GM19035 (cell line): ENCODE measurements around the gene VWA3A.
"Not testable (repeated sequence)": the region's sequence is repeated elsewhere in the genome, so short reads cannot be mapped to it uniquely, and the experiment has no call there.

Source experiments
- ATAC-seq: cut with Tn5 transposase; IDR thresholded peaks from one replicate; pipeline ENCODE4 v1.9.1; 2021; ENCODE audit not compliant: unreplicated experiment

VWA3A gene, protein sequence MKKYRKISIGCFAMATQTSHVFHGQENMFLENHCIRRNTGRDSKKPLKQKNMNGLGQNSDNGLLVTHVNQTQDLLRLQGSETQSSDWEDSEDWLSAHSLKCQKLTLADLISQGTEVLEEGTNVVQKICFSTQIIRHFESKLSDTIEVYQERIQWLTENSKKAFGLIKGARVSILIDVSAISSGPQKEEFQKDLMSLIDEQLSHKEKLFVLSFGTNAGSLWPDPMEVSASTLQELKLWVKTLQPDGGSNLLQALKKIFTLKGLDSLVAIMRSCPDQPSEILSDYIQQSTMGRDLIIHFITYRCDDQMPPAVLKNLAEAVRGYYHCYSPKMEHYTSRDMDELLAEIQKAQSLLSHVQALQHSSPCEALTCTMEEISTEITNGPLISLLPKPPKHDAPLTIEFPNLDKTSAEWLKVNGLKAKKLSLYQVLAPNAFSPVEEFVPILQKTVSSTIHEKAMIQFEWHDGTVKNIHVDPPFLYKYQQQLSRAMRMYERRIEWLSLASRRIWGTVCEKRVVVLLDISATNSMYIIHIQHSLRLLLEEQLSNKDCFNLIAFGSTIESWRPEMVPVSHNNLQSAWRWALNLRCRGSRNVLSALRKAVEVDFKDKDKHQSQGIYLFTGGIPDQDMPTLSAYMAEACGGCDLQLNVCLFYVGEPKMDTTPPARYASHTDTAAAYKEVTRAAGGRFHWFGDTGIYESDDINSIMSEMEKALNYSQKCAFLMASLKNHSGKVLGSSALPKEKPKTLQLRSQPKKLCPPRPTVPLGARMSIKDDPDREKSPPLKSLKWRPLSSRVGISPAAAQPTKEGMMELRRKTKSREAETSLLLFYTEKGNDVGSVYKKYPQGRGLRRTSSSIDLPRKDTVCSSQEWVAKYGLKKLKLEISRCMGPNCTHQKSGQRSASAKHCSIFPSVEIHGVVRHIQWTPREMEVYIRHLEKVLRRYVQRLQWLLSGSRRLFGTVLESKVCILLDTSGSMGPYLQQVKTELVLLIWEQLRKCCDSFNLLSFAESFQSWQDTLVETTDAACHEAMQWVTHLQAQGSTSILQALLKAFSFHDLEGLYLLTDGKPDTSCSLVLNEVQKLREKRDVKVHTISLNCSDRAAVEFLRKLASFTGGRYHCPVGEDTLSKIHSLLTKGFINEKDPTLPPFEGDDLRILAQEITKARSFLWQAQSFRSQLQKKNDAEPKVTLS

DNA sequence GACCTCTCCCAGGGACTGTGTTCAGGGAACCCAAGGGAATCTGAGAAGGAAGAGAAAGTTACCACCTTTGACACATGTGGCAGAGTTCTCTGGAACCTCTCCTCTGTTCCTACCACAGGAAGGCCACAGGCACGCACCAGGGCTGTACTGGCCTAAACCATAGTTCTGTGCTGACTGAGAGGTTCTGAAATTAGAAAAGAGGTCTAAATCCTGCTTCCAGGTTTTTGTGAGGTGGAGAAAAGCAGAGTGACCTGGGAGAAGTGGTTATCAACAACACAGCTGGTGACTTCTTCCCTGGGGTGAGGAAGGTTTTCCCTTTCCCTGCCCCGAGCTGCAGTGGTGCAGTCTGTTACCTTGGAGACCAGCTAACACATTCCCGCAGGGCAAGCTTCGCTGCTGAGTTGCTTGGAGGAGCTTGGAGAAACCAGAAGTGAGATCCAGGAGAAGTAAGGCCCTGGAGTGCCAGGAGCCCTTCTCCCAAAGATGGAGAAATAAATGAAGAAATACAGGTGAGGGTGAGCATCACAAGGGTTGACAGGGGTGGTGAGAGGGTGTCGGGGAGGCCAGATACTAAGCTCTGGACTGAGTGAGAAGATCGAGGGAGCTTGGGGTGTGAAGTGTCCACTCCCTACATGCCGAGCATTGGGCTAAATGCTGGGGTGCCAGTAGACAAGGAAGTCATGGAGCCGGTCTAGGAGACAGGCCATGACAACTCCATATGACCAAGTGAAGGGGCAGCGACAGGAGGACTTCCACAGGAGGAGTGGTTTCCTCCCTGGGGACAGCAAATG, at the start of gene VWA3A:
VWA3A (plus strand) TSS at position 399 of the 791 bp plus-strand sequence; CDS start at position 496, 97 bp downstream.
- ATAC-seq, result no peak

DNA sequence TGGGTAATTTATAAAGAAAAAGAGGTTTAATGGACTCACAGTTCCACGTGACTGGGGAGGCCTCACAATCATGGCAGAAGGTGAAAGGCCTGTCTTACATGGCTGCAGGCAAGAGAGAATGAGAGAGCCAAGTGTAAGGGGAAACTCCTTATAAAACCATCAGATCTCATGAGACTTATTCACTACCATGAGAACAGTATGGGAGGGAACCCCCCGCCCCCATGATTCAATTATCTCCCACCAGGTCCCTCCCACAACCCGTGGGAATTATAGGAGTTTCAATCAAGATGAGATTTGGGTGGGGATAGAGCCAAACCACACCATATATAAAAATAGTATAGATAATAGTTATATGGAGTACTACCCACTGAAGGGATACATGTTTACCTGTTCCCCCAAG, 48.5 kb upstream of the VWA3A start:
- not testable (repeated sequence) for ATAC-seq

DNA sequence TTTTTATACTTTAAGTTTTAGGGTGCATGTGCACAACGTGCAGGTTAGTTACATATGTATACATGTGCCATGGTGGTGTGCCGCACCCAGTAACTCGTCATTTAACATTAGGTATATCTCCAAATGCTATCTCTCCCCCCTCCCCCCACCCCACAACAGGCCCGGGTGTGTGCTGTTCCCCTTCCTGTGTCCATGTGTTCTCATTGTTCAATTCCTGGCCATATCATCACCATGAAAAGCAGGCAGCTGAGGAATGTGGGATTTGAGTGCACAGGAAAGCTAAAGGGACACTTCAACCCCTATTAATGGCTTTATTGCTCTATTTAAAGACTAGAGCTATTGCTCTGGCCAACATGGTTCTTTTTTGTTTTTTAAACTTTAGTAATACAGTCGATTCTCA, 46.5 kb upstream of the VWA3A start:
- not testable (repeated sequence) for ATAC-seq

DNA sequence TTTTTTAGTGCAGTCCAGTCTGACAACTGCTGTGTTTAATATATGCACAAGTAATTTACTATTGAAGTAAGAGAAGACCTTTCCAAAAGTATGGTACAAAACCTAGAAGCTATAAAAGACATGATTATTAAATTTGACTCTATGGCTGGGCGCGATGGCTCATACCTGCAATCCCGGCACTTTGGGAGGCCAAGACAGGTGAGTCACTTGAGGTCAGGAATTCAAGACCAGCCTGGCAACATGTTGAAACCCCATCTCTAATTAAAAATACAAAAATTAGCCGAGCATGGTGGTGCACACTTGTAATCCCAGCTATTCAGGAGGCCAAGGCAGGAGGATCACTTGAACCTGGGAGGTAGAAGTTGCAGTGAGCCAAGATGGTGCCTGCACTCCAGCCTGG, 41.4 kb upstream of the VWA3A start:
- no peak for ATAC-seq

DNA sequence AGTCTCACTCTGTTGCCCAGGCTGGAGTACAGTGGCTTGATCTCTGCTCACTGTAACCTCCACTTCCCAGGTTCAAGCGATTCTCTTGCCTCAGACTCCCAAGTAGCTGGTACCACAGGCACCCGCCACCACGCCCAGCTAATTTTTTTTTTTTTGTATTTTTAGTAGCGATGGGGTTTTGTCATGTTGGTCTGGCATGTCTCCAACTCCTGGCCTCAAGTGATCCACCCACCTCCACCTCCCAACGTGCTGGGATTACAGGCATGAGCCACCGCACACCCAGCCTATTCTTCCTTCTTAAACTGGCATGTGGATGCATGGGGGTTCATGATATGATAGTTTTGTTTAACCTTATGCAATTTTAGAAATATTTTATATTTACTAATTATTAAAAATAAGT, 39.4 kb upstream of the VWA3A start:
- no peak for ATAC-seq

DNA sequence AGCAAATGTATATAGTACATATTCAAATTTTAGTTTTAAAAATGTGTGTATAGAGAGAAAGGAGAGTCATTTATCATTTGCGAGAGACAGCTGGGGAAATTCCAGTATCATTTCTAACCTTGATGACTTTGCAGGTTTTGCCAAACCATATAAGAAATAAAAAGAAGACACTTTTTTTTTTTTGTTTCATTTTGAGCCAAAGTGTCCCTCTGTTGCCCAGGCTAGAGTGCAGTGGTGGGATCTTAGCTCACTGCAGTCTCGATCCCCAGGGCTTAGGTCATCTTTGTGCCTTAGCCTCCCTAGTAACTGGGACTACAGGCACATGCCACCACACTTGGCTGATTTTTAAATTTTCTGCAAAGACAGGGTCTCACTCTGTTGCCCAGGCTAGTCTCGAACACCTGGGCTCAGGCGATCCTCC, 38.4 kb upstream of the VWA3A start:
- ATAC-seq, result no peak

DNA sequence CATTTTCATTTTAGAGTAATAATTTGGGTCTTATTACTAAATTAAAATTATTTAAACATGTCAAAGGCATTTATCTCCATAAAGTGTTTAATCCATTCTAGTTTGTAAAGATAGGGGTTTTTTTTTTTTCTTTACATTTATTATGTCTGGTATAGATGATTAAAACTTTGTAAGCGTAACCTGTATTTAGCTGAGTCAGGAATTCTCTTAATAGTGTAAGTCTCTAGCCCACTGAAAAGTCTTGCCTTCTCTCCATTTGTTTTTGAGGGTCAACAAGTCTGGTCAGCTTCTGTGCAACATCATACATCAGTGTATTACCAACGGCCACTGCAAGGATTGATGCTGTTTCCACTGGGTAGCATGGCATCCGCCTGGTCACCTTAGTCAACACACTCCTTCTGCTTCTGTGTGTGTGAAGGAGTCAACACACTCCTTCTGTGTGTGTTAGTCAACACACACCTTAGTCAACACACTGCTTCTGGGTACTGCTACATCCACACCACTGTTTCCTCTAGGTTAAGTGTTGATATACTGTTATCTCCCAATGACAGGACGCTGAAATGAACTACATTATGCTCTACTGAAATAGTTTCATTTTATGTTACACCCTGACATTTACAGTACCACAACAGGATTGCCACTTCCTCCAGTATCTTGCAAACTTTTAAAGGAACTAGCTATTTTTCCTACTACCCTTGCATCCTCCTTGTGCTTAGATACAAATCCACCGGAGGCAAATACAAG, 37.3 kb upstream of the VWA3A start:
- no peak for ATAC-seq

DNA sequence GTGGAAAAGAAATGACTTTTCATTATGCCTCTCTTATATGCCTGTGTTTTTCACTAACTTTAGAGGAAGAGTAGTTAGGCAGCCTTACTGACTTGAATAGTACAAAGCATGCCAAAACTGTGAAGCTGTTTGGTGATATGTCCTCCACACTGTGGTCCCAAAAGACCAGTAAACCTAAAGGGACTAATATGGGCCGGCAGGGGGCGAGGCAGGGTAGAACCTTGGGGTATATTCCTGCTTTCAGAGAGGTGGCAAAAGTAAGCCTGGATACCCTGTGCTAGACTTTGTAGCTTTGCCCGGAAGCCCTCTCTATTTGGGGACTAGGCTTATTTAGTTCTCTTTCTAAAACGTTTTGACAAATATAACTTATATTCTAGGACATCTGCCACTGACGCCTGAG, 36.5 kb upstream of the VWA3A start:
- ATAC-seq, result no peak

DNA sequence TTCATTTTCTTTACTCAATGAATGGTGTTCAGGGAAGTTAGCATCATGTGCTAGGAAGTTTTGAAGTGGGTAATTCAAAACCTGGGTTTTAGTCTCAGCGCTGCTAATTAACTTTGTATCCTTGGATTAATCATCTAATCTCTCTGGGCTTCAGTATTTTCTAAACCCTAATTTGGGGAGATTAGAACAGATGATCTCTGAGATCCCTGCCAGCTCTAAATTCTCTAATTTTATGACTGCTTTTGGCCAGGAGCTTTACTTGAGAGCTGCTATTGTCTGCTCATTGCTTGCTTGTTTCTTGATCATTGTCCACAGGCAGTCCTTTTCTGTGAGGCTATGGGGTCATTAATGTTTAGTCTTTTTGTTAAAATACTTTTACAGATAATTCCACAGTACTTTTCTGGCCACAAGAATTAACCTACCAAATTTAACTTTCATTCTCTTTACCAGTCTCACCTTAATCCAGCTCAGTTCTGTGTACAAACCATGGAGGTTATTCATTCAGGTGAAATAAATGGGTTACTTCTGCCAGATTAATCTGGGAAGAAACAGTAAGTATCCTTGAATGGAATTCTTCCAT, 28.4 kb upstream of the VWA3A start:
- no peak for ATAC-seq

DNA sequence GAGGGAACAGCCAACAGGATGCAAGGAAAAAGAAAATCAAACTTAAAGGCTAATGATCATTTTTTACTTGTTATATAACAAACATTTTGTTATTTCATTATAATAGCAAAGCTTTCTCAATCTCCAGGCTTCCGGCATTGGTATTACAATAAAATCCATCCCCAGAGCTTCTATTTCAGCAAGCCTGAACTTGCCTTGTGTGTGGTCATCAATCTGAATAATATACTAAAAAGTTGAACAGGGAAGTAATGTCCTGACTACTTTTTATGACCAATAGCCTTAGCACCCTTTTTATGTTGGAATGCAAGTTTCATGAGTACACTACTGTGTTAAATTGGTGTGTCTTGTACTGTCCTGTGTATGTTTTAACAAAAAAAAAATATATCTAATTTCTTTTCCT, 27.1 kb upstream of the VWA3A start:
- ATAC-seq, result no peak

DNA sequence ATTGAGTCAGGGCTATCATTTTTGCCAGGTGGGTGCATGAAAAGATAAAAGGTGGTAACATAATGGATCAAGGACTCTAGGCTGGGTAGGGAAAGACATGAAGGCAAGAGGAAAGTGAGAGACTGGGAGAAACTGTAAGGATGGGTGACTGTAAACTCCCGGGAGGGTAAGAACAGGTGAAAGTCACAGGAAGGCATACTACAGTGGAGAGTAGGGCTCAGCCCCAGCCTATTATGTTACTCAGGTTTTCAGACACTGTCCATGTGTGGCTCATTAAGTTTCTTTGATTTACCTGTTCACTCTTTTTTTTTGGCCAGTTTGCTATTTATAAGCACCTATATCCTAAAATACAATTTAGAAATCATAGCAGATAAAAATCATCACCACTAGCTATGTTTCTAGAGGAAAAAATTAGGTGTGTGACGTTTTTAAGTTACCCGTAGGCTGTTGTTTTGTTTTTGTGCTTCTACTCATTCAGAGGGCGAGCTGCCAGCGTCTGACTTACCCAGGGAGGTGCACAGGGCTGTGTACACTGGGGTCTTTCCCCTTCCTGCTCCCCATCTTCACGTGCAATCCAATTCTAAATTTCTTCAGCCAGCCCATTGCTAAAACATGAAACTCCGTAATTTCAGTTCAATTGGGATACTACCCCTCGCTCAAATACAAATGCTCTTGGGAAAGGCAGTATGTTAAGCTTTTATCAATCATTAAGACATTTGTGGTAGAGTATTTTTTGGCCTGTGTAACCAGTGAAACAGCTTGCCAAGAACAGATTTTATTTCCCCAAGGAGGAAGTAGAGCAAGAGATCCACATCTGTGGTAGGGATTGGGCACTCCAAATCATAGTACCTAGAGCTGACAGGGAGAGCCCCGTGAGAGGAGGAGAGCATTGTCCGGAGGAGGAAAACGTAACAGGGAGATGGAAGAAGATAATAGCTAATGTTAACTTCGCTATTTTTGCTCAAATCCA, 21.7 kb upstream of the VWA3A start:
- no peak for ATAC-seq

DNA sequence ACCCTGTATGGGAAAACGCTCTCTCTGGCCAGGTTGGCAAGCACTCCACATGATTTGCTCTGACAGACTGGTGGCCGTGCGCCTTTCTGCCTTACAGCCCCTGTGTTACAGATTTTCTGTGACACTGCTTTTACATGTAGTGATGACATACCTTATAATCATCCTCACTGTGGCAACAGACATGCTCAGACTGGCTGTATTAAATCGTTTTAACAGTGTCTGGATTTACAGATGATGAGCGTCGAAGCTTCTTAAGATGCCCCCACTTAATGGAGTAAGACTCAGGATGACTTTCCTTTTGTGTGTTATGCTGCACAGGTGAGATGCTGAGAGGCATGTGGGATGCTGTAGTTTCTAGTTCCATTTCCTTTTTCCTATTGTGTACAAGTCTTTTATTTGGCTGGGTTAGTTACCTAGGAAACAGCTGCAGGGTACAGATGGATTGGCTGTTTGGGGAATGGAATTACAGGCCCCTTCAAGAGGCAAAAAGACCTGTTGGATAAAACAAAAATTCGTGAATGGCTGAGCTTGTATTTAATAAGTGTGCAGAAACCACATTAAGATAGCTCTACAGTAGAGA, 20.9 kb upstream of the VWA3A start:
- ATAC-seq, result no peak

DNA sequence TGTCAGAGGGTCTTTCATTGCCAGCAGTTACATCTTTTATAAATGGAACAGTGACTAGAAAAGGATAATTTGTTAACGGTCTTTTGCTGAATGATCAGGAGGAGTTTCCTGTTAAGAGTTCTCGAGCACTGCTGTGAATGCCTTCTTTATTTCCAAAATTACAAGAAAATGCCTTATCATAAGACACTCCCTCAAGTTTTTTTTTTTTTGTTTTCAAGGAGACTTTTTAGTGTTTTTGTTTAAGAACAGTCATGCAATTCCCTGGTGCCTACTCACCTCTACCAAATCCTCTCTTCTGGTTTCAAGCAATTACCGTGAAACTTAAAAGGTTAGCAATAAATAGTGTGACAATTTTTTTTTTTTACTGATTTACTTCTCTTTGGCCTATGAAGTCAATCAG, 19.0 kb upstream of the VWA3A start:
- ATAC-seq, result no peak

DNA sequence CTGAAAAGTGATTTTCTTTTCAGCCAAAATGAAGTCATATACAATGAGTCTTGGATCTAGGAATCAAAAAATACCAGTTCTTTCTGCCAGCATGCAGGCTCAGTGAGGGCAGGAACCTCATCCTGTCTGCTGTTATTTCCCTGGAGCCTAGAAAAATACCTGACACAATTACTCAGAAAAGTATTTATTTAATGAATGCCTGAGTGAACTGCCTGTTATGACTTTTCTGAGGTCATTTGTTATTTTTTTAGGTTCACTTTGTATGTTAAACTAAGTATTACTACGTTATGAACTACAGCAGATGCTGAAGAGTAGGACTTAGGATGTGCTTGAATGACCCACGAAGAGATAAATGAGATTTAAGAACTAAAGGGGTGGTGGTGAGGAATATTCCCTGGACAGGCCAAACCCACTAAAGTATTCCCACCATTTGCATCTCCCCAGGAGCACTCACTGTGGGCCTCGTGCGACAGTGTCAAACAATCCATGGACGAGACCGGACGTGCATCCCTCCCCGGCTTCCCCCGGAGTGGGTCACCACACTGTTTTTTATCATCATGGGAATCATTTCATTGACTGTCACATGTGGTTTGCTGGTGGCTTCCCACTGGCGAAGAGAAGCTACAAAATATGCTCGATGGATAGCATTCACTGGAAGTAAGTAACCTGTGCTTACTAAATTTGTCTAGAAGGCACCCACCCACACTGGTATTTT, 17.1 kb upstream of the VWA3A start:
- no peak for ATAC-seq

DNA sequence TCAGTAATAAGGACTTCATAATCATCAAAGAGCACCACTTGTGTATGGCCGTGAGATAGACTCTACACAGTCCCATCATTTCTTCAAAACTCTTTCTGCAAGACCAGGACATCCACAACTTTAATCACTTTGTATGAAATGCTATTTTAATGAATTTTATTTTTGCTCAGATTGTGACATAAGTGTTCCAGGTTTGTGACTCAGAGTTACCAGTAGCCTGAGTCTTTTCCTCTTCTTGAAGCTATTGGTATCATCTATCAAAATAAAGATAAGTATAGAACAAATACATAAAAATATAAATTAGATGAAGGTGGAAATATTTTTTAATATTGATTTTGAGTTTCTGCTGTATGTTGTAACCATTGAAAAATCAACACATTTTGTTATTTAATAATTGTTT, 16.6 kb upstream of the VWA3A start:
- ATAC-seq, result no peak

DNA sequence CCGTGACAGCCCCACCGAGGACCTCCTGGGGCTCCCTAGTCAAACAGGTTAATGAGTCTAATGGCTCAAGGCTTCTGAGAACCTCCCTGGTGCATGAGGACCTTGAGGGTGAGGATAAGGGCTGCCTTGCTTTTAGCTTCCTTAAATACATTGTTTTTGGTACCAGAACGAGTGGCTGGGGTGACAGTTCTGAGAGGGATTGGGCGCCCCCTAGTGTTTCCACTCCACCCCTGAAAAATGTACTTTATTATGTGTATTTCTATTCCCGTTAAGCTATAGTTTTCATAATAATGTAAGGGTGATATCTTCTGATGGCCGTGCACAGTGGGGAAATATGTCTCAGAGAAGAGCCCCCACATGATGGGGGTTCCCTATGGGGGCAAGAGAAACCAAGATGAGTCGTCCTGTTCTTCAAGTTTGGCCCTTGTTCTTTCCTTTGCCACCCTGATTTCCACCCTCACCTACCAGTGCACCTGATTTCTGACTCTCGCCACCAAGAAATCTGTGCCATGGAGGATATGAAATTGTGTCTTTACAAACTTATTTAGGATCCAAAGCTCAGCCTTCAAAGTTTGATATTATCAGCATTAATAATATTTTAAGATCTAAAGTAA, 14.5 kb upstream of the VWA3A start:
- no peak for ATAC-seq

DNA sequence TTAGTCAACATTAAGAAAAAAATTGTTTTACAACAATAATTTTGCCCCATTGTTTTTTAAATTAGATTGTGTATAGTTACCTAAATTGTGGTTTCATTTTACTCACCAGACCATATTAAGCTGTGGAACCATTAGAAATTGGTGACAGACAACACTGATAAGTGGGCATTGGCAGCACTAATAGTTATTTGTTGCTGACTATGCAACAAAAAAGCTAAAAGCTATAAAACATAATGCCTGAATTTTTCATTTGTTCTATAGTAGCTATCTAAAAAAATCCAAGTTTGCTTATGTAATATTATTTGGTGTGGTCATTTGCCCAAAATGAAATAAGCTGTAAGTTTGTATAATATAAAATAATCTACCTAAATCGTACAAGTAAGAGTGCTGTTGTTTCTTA, 13.7 kb upstream of the VWA3A start:
- ATAC-seq, result no peak
